ENCODE results near the gene EXOC6.
A peak's percentile ranks its signal among the peaks of the same experiment; 100 is the strongest.

Gene EXOC6

DNA sequence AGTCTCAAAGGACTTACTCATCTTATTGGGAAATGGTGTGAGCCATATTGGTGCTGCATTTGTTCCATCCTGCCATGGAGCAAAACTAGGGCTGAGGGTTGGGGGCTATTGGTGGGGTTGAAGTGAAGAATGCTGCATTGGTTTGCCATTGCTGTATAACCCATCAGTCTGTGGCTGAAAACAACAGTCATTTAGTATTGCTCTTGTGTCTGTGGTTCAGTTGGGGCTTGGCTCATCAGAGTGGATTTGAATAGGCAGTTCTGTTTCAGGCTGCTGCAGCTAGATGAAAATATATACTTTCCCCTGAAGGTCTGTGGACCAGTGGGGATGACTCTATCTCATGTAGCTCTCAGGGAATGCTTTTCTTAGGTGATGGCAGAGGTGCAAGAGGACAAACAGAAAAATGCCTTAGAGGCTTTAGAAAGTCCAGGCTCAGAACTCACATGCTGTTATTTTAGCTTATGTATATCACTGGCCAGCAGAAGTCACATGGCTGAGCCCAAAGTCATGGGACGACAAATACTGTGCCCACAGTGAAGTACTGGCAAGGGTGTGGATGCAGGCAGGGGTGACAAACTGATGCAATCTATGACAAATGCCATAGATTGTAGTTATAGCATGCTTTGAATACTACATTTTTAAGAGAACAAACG is 15.2 kb upstream of the EXOC6 start:
- no peak for DNase-seq

DNA sequence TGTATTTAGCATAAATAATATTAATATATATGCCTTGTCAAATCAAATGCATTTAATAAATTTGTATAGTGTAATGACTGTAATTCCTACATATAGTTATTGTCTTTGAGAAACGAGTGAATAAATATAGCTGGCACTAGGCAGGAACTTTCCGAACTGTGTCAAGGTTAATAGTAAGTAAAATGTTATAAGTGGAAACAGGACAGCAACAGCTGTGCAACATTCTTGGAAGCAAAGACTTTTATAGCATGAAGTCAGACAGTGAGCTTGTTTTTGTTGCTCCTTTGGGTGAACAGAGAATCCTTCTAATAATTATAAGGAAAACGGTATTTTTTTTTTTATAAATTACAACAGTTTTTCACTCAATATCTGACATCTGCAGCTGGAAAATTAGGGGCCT is 14.0 kb upstream of the EXOC6 start:
- no peak for DNase-seq

DNA sequence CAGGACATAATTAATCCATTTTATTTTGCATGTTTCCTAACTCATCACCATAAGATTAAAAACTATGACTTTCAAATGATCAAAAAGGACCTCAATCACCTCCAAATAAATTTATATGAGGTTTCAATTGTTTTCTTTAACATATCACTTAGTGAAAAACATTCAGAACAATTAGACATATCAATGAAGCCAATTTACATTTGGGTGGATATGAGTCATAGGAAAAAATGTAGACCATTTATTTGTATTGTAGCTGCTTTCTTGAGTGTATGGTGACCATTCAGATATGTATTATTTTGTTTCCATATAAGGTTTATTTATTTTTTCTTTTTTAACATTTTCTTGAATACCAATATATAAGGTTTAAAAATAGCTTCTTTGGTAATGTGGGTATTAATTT is 13.3 kb upstream of the EXOC6 start:
- DNase-seq, result peak; percentile 28

DNA sequence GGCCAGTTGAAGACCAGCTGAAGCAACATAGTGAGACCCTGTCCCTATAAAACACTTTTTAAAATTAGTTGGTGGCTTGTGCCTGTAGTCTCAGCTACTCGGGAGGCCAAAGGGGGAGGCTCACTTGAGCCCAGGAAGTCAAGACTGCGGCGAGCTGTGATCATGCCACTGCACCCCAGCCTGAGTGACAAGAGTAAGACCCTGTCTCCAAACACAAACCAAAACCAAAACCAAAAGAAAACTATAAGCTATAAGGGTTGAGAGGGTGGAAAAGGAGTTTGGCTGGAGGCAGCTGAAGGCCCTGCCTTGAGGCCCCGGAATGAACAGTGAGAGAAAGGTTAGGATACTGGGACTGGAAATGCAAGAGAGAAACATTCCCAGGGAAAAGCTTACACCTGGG is 10.9 kb upstream of the EXOC6 start:
- DNase-seq, result no peak

DNA sequence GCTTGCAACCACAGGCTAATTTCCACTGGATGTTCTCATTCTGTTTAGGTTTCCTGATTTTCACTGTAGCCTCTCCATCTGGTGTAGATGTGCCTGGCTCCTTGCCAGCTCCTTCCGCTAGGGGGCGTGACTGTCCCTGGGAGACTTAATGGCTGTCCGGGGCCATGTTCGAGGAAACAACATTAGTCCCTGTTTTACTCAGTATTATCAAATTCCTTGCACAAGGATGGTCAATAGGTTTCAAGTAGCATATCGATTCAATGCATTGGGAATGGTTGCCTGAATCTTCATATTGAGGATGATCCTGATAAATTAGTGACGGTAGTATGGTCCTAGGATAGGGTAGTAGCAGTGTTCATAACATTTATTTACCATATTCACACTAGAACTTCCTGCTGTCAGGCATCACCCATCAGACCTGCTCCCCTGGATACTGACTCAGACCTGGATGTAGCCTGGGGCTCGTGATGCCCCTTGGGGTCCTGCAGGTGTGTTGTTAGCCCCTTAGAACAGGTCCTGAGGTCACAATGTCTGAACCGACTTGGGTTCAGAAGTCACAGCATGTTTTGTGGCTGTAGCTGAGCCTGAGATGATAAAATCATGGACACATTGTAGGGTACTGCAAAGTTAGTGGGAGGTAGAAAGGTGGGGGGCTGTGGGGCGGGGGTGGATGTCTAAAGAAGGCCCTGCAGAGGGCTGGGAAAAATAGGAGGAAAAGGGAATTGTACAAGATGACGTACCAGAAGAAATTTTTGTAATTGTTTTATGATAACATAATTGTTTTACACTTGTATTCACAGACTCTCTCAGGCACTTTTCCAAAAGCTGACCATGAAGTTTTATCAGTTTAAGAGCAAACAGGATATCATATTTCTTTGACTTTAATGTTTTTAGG is 8.9 kb upstream of the EXOC6 start:
- peak; percentile 23 for DNase-seq

DNA sequence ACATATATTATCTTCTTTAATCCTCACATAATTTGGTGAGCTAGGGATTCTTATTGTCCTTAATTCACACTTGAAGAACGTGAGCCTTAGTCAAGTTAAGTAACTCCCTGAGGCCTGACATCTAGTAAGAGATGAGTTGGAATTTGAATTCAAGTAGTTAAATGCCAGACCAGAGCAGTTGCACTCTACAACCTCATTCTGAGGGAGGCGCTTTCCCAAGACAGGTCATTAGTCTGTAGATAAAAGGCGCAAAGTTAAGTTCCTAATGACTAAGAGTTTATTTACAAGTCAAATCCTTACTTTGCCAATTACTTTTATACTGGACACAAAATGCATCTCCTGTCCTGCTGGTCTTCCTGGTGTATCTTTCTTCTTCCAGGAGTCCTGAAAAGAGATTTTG is 3.6 kb upstream of the EXOC6 start:
- no peak for DNase-seq

DNA sequence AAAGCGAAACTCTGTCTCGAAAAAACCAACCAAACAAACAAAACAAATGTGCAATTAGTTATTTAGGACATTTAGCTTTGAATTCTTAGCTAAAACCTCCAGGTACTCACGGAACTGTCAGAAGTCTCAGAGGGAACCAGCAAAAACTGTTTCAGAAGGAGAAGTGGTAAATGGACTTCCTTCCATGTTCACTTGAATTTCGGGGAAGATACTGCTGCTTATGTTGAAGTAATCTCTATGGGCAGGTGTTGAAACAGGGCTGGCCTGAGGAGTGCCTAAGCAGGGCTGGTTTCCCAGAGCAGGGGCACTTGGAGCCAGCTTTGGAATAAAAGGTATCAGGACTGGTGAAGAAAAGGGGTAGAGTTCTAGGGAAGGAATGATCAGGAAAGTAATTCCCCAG is 2.4 kb upstream of the EXOC6 start:
- no peak for DNase-seq

DNA sequence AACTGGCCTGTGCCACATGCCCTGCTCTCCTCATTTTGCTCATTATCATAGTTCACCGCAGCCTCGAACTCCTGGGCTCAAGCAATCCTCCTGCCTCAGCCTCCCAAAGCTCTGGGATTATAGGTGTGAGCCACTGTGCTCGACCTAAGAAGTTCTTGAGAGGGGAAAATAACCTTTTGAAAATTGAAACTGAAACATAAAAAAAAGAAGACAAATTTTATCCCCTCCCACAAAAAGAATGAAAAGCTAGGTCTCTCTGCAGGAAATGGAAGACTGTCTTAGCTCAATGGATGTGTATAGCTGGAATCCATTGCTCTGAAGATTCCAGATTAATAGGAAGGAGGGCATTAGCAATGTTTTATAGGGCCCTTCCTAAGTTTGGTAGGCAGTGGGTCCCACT is 2.0 kb upstream of the EXOC6 start:
- no peak for DNase-seq

DNA sequence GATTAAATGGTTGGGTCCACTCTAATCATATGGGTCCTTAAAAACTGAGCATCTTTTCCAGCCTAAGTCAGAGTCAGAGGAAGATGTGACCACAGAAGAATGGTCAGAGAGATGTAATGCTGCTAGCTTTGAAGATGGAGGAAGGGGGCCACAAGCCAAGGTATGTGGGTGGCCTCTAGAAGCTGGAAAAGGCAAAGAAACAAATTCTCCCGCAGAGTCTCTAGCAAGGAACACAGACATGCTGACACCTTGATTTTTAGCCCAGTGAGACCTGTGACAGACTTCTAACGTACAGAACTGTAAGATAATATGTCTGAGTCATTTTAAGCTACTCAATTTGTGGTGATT is 1.5 kb upstream of the EXOC6 start:
- no peak for DNase-seq

DNA sequence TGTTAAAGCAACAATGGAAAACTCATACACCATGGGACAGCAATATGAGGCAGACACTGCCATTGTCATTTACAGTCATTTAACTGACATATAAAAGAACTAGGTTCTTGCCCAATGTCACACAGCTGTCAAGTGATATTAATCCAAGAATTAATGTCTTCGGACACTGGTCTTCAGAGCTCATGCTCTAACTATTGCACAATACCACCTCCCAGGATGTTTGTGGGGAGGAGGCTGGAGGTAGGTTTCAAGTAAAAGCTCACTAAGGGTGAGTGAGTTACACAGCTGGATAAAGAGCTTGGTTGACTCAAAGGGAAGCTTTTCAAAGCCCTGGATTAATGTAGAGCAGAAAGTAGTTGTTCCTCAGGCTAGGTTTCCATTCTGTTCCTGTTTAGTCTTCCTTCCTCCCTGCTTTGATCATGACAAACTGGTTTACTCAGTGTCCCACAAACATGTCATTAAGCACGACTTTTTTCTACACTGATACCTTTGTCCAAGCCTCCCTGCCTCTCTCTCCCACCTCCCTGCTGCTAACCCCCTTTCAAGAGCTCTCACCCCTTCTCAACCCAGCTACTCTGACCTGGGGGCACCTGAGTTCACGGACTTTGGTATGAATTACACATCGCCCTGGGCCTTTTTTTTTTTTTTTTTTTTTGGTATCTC is 987 bp upstream of the EXOC6 start:
- DNase-seq, result no peak

DNA sequence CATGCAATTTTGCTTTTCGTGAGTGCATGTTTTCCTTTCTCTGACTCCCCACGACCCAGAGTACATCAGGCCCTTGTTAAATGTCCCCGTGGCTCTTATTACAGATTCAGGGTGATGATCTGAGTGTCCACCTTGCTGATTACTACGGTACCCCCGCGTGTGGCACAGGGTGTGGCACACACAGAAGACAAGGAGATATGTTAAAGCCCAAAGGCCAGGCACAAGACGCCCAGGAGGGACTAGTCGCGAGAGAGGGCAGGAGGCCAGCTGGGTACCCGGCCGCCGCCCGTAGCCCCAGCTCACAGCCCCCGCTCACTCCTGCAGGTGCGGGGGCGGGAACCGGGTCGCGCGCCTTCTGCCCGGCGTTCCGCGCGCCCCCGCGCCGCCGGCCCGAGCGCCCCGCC is 281 bp upstream of the EXOC6 start:
- no peak for DNase-seq

DNA sequence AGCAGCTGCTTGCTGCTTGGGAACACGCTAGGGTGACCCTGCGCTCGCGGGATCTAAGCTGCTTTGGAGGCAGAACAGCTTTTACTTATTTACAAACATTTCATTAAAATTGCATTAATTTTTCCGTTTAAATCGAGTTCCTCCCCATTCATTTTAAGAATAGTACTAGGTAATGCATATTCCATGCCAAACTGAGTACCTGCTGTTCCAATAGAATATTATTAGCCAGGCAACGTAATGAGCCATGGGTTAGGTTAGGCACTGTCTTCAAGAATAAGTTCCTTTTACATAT is 860 bp downstream of the EXOC6 start:
- DNase-seq, result no peak

DNA sequence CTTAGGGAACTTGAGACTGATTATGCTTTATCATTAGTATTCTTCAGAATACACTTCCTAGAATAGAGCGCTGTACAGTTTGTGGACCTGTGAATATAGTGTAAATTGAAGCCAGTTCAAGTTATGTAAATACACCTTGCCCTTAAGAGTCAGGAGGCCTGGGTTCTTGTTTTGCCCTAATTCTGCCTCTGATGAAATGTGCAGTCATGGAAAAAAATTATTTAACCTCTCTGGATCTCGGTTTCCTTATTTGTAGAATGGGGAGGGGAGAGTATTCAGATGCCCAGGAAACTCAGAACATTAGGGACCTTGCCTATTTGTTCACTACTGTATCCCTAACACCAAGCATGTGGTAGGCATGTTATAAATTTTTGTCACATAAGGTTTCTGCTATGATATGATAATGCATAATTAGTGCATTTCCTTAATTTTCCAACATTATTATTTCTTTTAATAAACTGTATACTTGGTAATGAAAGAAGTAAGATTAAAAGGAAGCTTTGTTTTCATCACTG is 1.3 kb downstream of the EXOC6 start:
- no peak for DNase-seq

DNA sequence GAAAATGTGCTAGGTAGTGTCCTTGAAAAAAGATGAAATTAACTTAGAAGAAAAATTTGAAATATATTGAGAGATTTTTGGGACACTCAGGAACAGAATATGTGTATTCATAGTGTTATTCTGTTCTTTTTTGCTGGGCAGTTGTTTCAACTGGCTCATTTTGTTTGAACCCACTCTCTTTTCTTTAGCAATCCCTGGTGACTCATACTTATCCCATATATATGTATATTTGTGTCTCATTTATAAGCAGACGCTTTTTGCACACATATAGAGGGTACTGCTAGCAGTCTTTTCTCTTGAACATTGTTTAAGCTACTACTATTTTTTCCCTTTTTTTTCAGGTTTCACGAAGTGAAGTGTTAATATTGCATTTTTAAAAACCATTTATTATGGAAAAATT is 1.9 kb downstream of the EXOC6 start:
- no peak for DNase-seq

DNA sequence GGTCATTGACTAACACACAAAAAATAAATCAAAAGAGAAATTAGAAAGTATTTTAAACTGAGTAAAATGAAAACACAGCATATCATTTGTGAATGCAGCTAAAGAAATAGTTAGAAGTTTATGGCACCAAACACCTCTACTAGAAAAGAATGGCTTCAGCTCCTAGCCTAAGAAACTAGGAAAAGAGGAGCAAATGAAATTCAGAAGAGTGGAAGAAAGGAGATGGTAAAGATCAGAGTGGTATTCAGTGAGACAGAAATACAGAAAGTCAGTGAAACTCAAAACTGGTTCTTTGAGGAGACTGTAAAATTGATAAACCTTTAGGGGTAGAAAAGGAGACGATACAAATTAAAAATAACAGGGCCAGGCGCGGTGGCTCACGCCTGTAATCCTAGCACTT is 2.7 kb downstream of the EXOC6 start:
- DNase-seq, result no peak

DNA sequence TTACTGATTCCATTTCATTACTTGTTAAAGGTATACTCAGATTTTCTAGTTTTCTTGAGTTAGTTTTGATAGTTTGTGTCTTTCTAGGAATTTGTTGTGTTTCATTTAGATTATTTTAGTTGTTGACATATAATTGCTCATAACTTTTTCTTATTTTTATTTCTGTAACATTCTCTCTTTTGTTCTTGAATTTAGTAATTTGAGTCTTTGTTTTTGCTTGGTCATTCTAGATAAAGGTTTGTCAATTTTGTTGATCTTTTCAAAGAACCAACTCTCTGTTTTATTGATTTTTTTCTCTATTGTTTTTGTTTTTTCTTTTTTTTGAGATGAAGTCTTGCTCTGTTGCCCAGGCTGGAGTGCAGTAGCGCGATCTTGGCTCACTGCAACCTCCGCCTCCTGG is 7.2 kb downstream of the EXOC6 start:
- no peak for DNase-seq

DNA sequence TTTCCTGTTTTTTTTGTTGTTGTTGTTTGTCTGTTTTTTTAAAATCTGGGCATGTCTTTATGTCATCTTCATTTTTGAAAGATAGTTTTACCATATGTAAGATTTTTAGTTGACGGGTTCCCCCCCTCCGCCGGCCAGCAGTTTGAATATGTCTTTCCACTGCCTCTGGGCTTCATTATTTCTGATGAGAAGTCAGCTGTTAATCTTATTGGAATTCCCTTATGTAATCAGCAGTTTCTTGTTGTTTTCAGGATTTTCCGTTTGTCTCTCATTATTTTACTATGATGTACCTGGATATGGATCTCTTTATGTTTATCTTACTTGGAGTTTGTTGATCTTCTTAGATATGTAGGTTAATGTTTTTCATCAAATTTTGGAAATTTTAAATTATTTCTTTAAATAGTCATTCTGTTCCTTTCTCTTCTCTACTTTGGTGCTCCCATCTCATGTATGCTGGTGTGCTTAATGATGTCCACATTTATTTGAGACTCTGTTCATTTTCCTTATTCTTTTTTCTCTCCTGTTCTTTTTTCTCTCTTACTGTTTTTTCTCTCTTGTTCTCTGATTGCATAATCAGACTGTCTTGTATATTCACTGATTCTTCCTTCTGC is 9.7 kb downstream of the EXOC6 start:
- no peak for DNase-seq

DNA sequence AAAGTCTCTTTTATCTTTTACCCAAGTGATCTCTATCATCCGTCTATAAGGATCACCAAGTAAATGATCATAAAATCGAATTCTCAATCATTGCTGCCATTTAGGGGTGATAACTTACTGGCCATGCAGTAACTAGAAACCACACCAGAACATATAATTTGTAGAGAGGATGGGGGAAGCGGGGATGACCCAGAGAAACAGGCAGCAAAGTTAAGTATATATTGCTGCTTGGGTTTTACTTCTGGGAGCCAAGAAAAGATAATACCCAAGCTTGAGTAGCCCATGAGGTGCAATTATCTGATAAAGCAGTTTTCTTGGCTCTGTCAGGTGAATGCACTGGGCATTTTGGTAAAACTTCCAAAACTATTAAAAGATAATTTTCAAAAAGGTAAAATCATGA is 18.9 kb downstream of the EXOC6 start:
- no peak for DNase-seq

DNA sequence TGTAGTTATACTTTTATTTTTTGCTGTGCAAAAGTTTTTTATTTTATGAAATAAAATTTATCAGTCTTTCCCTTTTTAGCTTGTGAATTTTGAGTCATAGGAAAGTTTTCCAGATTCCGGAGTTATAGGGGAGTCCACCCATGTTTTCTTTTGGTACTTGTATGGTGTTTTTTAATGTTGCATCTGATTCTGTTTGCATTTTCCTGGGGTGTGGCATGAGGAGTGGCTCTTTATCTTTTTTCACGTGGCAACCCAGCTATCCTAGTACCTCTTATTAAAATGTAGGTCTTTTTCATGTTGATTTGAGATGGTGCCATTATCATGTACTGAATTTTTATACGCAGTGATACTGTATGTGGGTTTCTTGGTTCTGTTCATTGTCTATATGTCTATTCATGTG is 19.7 kb downstream of the EXOC6 start:
- no peak for DNase-seq

DNA sequence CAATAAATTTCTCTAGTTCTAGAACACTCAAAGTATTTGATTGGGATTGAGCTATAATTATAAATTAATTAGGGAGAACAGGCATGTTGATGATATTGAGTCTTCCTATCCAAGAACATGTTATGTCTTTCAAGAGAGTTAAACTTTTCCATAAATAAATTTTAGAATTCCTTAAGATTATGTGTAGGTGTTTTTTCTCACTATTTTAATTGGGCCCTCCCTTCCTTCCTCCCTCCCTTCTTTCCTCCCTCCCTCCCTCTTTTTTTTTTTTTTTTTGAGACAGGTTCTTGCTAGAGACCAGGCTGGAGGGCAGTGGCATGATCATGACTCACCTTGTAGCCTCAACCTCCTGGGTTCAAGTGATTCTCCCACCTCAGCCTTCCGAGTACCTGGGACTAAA is 20.2 kb downstream of the EXOC6 start:
- no peak for DNase-seq

DNA sequence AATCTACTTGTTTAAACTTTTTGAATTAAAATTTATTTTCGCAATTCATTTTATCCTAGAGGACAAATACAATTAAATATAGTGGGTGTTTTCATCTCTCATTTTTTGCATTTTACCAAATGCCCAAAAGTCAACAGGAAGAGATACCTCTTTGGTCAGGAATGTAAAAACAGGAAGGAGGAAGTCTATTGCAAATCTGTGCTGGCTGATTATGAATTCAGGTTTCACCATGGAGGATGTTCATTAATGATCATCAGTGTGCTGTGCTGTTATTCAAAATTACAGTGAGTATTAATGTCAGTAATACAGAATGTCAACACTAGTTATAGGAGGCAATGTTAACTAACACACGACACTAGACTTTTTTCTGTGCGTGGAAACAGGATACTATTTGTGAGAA is 24.7 kb downstream of the EXOC6 start:
- no peak for DNase-seq

DNA sequence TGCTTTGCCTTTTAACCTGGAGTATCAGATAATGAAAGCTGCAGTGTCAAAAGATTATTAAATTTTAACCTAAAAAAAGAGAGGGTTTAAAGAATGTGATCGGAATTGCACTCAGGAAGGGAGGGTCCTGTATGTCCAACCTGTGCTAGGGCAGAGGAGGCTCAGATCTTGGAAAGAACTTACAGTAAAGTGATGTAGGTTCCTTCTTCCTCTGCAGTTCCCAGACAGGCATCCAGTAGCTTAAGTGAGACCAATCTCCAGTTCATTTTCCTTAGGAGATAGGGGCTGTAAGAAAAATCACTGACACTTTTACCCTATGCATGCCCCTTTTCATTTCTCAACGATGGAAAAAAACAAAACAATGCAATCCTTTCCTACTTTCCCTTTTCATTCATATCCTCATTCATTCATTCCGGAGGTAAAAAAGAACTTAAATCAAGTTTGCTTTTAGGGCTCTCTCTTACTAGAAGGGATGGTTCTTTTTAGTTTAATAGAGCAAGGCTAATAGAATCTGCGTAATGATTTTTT is 28.3 kb downstream of the EXOC6 start:
- no peak for DNase-seq

DNA sequence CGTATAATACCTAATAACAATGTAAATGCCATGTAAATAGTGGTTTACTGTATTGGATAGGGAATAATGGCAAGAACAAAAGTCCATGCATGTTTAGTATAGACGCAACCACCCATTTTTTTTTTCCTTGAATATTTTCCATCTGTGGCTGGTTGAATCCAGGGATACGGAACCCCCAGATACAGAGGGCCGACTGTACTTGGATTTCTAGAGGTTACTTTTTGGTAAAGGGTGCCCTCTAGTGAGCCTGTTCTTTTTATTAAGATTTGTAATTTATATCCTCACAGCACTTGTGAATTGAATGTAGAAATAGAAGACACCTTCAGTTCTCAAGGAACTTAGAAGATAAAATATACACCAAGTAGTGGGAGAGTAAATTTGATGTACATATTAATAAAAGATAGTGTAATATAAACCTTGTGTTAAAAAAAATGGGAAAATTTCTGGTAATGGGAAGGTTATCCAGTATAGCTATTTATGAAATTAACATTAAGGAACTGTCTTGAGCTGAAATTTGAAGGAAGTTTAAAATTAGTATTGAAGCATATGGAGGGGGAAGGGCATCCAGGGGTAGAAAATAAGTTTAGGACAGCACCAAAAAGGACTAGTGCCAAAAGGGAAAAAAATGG is 32.0 kb downstream of the EXOC6 start:
- peak; percentile 44 for DNase-seq

All from fibroblast of skin of abdomen (primary cell).